HepG2 (cell line): ENCODE measurements around the gene RHBDD1. TPM values are rescaled to one million over a fixed set of nuclear protein-coding genes. Genes with fewer than 3 reads are reported as not detected.

Source experiments
- ARNTL ChIP-seq: sonication (generic); formaldehyde crosslinking; IDR thresholded peaks from 2 replicates; pipeline ENCODE4 v1.4.0; 2020; ENCODE audit warnings: mild to moderate bottlenecking, missing genetic modification reagents
- GTF2F1 ChIP-seq: fragments of 150-350 bp; IDR thresholded peaks from 2 replicates; pipeline ENCODE4 v1.6.1; 2014; ENCODE audit warnings: low read length
- HOXD1 ChIP-seq: sonication (generic); formaldehyde crosslinking; IDR thresholded peaks from 2 replicates; pipeline ENCODE4 v1.5.0; 2020; ENCODE audit warnings: missing genetic modification reagents
- KDM5A ChIP-seq: fragments of 200-600 bp; sonication (generic); IDR thresholded peaks from 2 replicates; pipeline ENCODE4 v1.7.0; 2018; ENCODE audit warnings: antibody characterized with exemption, mild to moderate bottlenecking, low read length, borderline replicate concordance
- MTA1 ChIP-seq: sonication (generic); formaldehyde crosslinking; IDR thresholded peaks from 2 replicates; pipeline ENCODE4 v1.4.0; 2020; ENCODE audit warnings: missing genetic modification reagents, mild to moderate bottlenecking, borderline replicate concordance
- NKX3-1 ChIP-seq: sonication (generic); formaldehyde crosslinking; IDR thresholded peaks from 2 replicates; pipeline ENCODE4 v1.5.0; 2020; ENCODE audit warnings: missing genetic modification reagents
- ONECUT2 ChIP-seq: sonication (generic); formaldehyde crosslinking; IDR thresholded peaks from 2 replicates; pipeline ENCODE4 v1.4.0; 2020; ENCODE audit warnings: missing genetic modification reagents
- PCBP2 ChIP-seq: fragments of 200-400 bp; formaldehyde crosslinking; optimal IDR thresholded peaks from 2 replicates; pipeline ENCODE3; 2018; ENCODE audit warnings: low read length, low read depth; ENCODE audit not compliant: poor library complexity, severe bottlenecking
- RFX3 ChIP-seq: IDR thresholded peaks from 2 replicates; pipeline ENCODE4 v1.6.1; 2016; ENCODE audit warnings: missing biosample characterization, missing genetic modification reagents
- RXRB ChIP-seq: IDR thresholded peaks from 2 replicates; pipeline ENCODE4 v1.6.1; 2016; ENCODE audit warnings: borderline replicate concordance, missing genetic modification reagents, missing compliant biosample characterization
- SMAD3 ChIP-seq: sonication (generic); formaldehyde crosslinking; IDR thresholded peaks from 2 replicates; pipeline ENCODE4 v1.4.0; 2020; ENCODE audit warnings: missing genetic modification reagents
- TEAD2 ChIP-seq: sonication (generic); formaldehyde crosslinking; IDR thresholded peaks from 2 replicates; pipeline ENCODE4 v1.9.0; 2021; ENCODE audit warnings: missing genetic modification reagents
- ZNF484 ChIP-seq: sonication (generic); formaldehyde crosslinking; IDR thresholded peaks from 2 replicates; pipeline ENCODE4 v1.5.1; 2020; ENCODE audit warnings: mild to moderate bottlenecking, low read depth, missing genetic modification reagents, borderline replicate concordance
- ZNF563 ChIP-seq: sonication (generic); formaldehyde crosslinking; IDR thresholded peaks from 2 replicates; pipeline ENCODE4 v1.8.0; 2022; ENCODE audit warnings: mild to moderate bottlenecking, moderate library complexity, missing genetic modification reagents
- polyA plus RNA-seq, 8 experiments: library from polyadenylated mRNA; depleted of rRNA in 3 of 8; stranded (reverse) in 7 of 8; unstranded in 1 of 8; fragments of >200 nt; fragmentation: Illumina TruSeq in 4 of 8; extraction: Trizol in 4 of 8; gene quantifications; 2 replicates each; pipeline versions ENCODE4 v1.2.1 to v1.2.3, GENCODE V29; 2011 to 2016; ENCODE audit warnings: low read depth in 4 of 8, missing spikeins in 1 of 8, mixed read lengths in 1 of 8; ENCODE audit not compliant: insufficient read depth in 1 of 8
- total RNA-seq, 5 experiments: library from RNA; depleted of rRNA; stranded (reverse); fragments of >200 nt; fragmentation: Illumina TruSeq; extraction: Trizol; gene quantifications; 2 replicates each; pipeline ENCODE4 v1.2.3, GENCODE V29; 2016; ENCODE audit warnings: low read depth in 1 of 5
- TF ChIP-seq, protein P1 (sequence below): sonication (generic); formaldehyde crosslinking; IDR thresholded peaks from 2 replicates; pipeline ENCODE4; 2020; ENCODE audit warnings: missing genetic modification reagents, mild to moderate bottlenecking, borderline replicate concordance
- TF ChIP-seq, protein P2 (sequence below): sonication (generic); formaldehyde crosslinking; IDR thresholded peaks from 2 replicates; pipeline ENCODE4 v1.8.0; 2022; ENCODE audit warnings: mild to moderate bottlenecking, missing genetic modification reagents
- TF ChIP-seq, protein P3 (sequence below): sonication (generic); formaldehyde crosslinking; IDR thresholded peaks from 2 replicates; pipeline ENCODE4 v1.4.0; 2020; ENCODE audit warnings: mild to moderate bottlenecking, missing genetic modification reagents
- TF ChIP-seq, protein P4 (sequence below): sonication (generic); formaldehyde crosslinking; IDR thresholded peaks from 2 replicates; pipeline ENCODE4 v1.8.1; 2023; ENCODE audit warnings: mild to moderate bottlenecking, missing genetic modification reagents
- TF ChIP-seq, protein P5 (sequence below): sonication (generic); formaldehyde crosslinking; IDR thresholded peaks from 2 replicates; pipeline ENCODE4 v1.8.0; 2022; ENCODE audit warnings: missing genetic modification reagents, mild to moderate bottlenecking, borderline replicate concordance

The RHBDD1 gene
- total and polyA plus RNA-seq, 2 of the 13 experiments (the other 11 are each of a cell fraction or from before 2014, with no cell fraction given): 8.2 to 9.5 TPM

DNA sequence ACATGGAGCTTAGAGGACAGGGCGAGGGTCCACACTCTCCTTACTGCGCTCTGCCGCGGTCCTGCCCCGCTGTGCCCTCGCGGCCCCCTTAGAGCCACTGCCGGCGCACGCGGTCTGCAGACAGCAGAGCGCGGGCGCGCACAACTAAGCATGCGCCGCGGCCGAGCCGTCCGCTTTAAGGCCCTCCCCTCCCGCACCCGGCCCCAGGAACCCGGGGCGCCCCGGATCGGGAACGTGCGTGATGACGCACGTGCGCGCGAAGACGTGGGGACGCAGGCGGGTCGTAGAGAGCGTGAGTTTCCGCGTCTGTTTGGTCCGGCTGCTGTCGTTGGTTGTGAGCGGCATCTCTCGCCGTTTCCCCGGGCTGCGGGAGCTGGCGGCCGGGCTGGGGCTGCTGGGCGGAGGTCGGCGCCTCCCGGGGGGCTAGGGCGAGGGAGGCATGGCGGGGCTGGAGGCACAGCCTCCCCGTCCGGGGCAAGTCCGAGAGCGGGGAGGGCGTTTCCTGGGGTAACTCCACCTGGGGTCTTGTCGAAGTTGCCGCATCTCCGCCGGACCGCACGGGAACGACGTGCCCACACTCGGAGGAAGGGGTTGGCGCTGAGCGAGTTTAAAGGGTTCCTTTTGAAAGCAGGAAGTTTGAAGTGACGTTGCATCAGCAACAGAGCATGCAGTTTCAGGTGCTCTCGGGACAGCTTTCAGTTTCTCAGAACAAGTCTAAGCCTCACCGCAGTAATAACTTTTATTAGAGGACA, at the start of gene RHBDD1 (continued):
- peak; percentile 84; the same call in 1 of the 2 replicates for TF ChIP-seq MTA1
- no peak; the same call in none of the 2 replicates for TF ChIP-seq RXRB (CRISPR knock-in tag)
- TF ChIP-seq KDM5A: no peak
- TF ChIP-seq NKX3-1 (CRISPR knock-in tag): no peak
- TF ChIP-seq ARNTL: peak; percentile 79
- no peak for TF ChIP-seq HOXD1 (CRISPR knock-in tag)
- TF ChIP-seq, protein P1, sequence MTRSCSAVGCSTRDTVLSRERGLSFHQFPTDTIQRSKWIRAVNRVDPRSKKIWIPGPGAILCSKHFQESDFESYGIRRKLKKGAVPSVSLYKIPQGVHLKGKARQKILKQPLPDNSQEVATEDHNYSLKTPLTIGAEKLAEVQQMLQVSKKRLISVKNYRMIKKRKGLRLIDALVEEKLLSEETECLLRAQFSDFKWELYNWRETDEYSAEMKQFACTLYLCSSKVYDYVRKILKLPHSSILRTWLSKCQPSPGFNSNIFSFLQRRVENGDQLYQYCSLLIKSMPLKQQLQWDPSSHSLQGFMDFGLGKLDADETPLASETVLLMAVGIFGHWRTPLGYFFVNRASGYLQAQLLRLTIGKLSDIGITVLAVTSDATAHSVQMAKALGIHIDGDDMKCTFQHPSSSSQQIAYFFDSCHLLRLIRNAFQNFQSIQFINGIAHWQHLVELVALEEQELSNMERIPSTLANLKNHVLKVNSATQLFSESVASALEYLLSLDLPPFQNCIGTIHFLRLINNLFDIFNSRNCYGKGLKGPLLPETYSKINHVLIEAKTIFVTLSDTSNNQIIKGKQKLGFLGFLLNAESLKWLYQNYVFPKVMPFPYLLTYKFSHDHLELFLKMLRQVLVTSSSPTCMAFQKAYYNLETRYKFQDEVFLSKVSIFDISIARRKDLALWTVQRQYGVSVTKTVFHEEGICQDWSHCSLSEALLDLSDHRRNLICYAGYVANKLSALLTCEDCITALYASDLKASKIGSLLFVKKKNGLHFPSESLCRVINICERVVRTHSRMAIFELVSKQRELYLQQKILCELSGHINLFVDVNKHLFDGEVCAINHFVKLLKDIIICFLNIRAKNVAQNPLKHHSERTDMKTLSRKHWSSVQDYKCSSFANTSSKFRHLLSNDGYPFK (CRISPR knock-in tag): peak; percentile 73; the same call in 1 of the 2 replicates
- no peak for TF ChIP-seq PCBP2
- no peak for TF ChIP-seq RFX3 (CRISPR knock-in tag)
- TF ChIP-seq ONECUT2 (CRISPR knock-in tag): no peak
- TF ChIP-seq, protein P2, sequence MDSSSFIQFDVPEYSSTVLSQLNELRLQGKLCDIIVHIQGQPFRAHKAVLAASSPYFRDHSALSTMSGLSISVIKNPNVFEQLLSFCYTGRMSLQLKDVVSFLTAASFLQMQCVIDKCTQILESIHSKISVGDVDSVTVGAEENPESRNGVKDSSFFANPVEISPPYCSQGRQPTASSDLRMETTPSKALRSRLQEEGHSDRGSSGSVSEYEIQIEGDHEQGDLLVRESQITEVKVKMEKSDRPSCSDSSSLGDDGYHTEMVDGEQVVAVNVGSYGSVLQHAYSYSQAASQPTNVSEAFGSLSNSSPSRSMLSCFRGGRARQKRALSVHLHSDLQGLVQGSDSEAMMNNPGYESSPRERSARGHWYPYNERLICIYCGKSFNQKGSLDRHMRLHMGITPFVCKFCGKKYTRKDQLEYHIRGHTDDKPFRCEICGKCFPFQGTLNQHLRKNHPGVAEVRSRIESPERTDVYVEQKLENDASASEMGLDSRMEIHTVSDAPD (CRISPR knock-in tag): no peak
- TF ChIP-seq, protein P3, sequence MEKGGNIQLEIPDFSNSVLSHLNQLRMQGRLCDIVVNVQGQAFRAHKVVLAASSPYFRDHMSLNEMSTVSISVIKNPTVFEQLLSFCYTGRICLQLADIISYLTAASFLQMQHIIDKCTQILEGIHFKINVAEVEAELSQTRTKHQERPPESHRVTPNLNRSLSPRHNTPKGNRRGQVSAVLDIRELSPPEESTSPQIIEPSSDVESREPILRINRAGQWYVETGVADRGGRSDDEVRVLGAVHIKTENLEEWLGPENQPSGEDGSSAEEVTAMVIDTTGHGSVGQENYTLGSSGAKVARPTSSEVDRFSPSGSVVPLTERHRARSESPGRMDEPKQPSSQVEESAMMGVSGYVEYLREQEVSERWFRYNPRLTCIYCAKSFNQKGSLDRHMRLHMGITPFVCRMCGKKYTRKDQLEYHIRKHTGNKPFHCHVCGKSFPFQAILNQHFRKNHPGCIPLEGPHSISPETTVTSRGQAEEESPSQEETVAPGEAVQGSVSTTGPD (CRISPR knock-in tag): no peak
- peak; percentile 72; the same call in 1 of the 2 replicates for TF ChIP-seq ZNF563
- TF ChIP-seq SMAD3 (CRISPR knock-in tag): peak; percentile 49; the same call in 1 of the 2 replicates
- TF ChIP-seq, protein P4, sequence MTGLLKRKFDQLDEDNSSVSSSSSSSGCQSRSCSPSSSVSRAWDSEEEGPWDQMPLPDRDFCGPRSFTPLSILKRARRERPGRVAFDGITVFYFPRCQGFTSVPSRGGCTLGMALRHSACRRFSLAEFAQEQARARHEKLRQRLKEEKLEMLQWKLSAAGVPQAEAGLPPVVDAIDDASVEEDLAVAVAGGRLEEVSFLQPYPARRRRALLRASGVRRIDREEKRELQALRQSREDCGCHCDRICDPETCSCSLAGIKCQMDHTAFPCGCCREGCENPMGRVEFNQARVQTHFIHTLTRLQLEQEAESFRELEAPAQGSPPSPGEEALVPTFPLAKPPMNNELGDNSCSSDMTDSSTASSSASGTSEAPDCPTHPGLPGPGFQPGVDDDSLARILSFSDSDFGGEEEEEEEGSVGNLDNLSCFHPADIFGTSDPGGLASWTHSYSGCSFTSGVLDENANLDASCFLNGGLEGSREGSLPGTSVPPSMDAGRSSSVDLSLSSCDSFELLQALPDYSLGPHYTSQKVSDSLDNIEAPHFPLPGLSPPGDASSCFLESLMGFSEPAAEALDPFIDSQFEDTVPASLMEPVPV (CRISPR knock-in tag): no peak; the same call in 1 of the 2 replicates
- no peak for TF ChIP-seq ZNF484 (CRISPR knock-in tag)
- no peak for TF ChIP-seq TEAD2 (CRISPR knock-in tag)
- no peak for TF ChIP-seq GTF2F1
- TF ChIP-seq, protein P5, sequence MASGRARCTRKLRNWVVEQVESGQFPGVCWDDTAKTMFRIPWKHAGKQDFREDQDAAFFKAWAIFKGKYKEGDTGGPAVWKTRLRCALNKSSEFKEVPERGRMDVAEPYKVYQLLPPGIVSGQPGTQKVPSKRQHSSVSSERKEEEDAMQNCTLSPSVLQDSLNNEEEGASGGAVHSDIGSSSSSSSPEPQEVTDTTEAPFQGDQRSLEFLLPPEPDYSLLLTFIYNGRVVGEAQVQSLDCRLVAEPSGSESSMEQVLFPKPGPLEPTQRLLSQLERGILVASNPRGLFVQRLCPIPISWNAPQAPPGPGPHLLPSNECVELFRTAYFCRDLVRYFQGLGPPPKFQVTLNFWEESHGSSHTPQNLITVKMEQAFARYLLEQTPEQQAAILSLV (CRISPR knock-in tag): peak; percentile 90; the same call in 1 of the 2 replicates
